CD14-positive monocyte (primary cell): ENCODE measurements around the gene MAP2K5. TPM values are rescaled to one million over a fixed set of nuclear protein-coding genes. Genes with fewer than 3 reads are reported as not detected.

Source experiments
- DNase-seq, 3 donors: peaks; one replicate each; pipeline ENCODE4 v3.0.0-alpha.2; 2011 to 2022
- H2AFZ ChIP-seq: 2 replicates; pipeline ENCODE4 v1.6.0; 2012; ENCODE audit warnings: mild to moderate bottlenecking, low read depth, low read length, inconsistent platforms; ENCODE audit not compliant: insufficient read depth, poor library complexity, severe bottlenecking
- H3K27ac ChIP-seq, 2 donors: 1 replicate in 1 of 2; 2 replicates in 1 of 2; pipeline ENCODE4 v1.5.1; 2012 to 2013; ENCODE audit warnings: low read length in 2 of 2, control low read depth in 1 of 2, inconsistent platforms in 1 of 2, low read depth in 1 of 2, mild to moderate bottlenecking in 1 of 2
- H3K27me3 ChIP-seq, 2 donors: one replicate each; pipeline versions ENCODE4 v1.6.0 to v1.6.1; 2011 to 2013; ENCODE audit warnings: low read length in 2 of 2; ENCODE audit not compliant: control insufficient read depth in 2 of 2, insufficient read depth in 2 of 2
- H3K36me3 ChIP-seq, 2 donors: replicated peaks in 1 of 2; 1 replicate in 1 of 2; 2 replicates in 1 of 2; pipeline versions ENCODE4 v1.5.1 to v1.6.1; 2012 to 2013; ENCODE audit warnings: low read length in 2 of 2, control low read depth in 1 of 2, inconsistent platforms in 1 of 2, mild to moderate bottlenecking in 1 of 2; ENCODE audit not compliant: insufficient read depth in 2 of 2, control insufficient read depth in 1 of 2
- H3K4me1 ChIP-seq, 2 donors: 1 replicate in 1 of 2; 2 replicates in 1 of 2; pipeline versions ENCODE4 v1.5.1 to v1.6.1; 2012 to 2013; ENCODE audit warnings: low read length in 2 of 2, control low read depth in 1 of 2, inconsistent platforms in 1 of 2, mild to moderate bottlenecking in 1 of 2, moderate library complexity in 1 of 2; ENCODE audit not compliant: insufficient read depth in 2 of 2, control insufficient read depth in 1 of 2
- H3K4me2 ChIP-seq: replicated peaks from 2 replicates; pipeline ENCODE3; 2012; ENCODE audit warnings: low read length, moderate library complexity, mild to moderate bottlenecking; ENCODE audit not compliant: poor library complexity, severe bottlenecking; ENCODE audit errors: extremely low read depth
- H3K4me3 ChIP-seq, 3 experiments: fragments of 200-600 bp in 1 of 3; sonication (generic) in 1 of 3; replicated peaks in 1 of 3; 1 replicate in 2 of 3; 2 replicates in 1 of 3; pipeline ENCODE4 v1.5.1; 2011 to 2013; ENCODE audit warnings: low read length in 3 of 3, mild to moderate bottlenecking in 3 of 3, control low read depth in 2 of 3, low read depth in 2 of 3, inconsistent platforms in 1 of 3, moderate library complexity in 1 of 3
- H3K79me2 ChIP-seq: 2 replicates; pipeline ENCODE4 v1.6.0; 2012; ENCODE audit warnings: mild to moderate bottlenecking, control low read depth, inconsistent platforms, low read length, moderate library complexity; ENCODE audit not compliant: insufficient read depth
- H3K9ac ChIP-seq: 2 replicates; pipeline ENCODE4 v1.6.0; 2017; ENCODE audit warnings: low read length, mild to moderate bottlenecking; ENCODE audit not compliant: insufficient read depth, poor library complexity, severe bottlenecking
- H3K9me3 ChIP-seq, 2 donors: replicated peaks in 1 of 2; 1 replicate in 1 of 2; 2 replicates in 1 of 2; pipeline versions ENCODE4 v1.5.1 to v1.6.1; 2012 to 2013; ENCODE audit warnings: low read length in 2 of 2, control low read depth in 1 of 2; ENCODE audit not compliant: control insufficient read depth in 1 of 2, insufficient read depth in 1 of 2
- H4K20me1 ChIP-seq: 2 replicates; pipeline ENCODE4 v1.6.0; 2012; ENCODE audit warnings: mild to moderate bottlenecking, low read length, control low read depth, moderate library complexity; ENCODE audit not compliant: insufficient read depth
- H3K27ac Mint-ChIP-seq, 7 donors: one replicate each; pipeline ENCODE4 v1.8.0; 2020; ENCODE audit warnings: mild to moderate bottlenecking in 7 of 7, mixed read lengths in 7 of 7, moderate library complexity in 6 of 7, inconsistent platforms in 2 of 7
- H3K27me3 Mint-ChIP-seq, 3 donors: one replicate each; pipeline ENCODE4 v1.8.0; 2021 to 2022; ENCODE audit warnings: low read depth in 3 of 3, mild to moderate bottlenecking in 3 of 3, mixed read lengths in 3 of 3, moderate library complexity in 3 of 3, inconsistent platforms in 1 of 3
- H3K36me3 Mint-ChIP-seq, 2 donors: one replicate each; pipeline ENCODE4 v1.8.0; 2020; ENCODE audit warnings: mixed read lengths in 2 of 2, inconsistent platforms in 1 of 2, mild to moderate bottlenecking in 1 of 2
- H3K4me1 Mint-ChIP-seq: one replicate; pipeline ENCODE4 v1.8.0; 2020; ENCODE audit warnings: mild to moderate bottlenecking, mixed read lengths
- H3K4me3 Mint-ChIP-seq, 2 donors: one replicate each; pipeline ENCODE4 v1.8.0; 2020; ENCODE audit warnings: mild to moderate bottlenecking in 2 of 2, mixed read lengths in 2 of 2, moderate library complexity in 1 of 2
- H3K9me3 Mint-ChIP-seq, 7 donors: one replicate each; pipeline ENCODE4 v1.8.0; 2020 to 2022; ENCODE audit warnings: mixed read lengths in 7 of 7, mild to moderate bottlenecking in 6 of 7, moderate library complexity in 6 of 7, inconsistent platforms in 2 of 7
- WGBS: methylation state at CpG from one replicate; pipeline ENCODE4 v1.1.5; 2013; ENCODE audit warnings: missing lambda C conversion rate; ENCODE audit not compliant: insufficient coverage; 5-methylcytosine and 5-hydroxymethylcytosine counted together
- intact Hi-C, 2 donors: fragments of 100-400 bp; cut with micrococcal nuclease; formaldehyde crosslinking; loops; one replicate each; pipeline versions ENCODE4 v1.15.0 to v1.15.1; 2023
- polyA plus RNA-seq, 3 donors: library from polyadenylated mRNA; depleted of rRNA in 1 of 3; unstranded in 2 of 3; stranded (reverse) in 1 of 3; fragments of 300-500 nt in 2 of 3; fragments of >200 nt in 1 of 3; fragmentation: Illumina TruSeq in 2 of 3; gene quantifications; 1 replicate in 2 of 3; 2 replicates in 1 of 3; pipeline ENCODE4 v1.2.3, GENCODE V29; 2012 to 2021
- TF ChIP-seq, protein P1 (sequence below): fragments of 200-600 bp; IDR thresholded peaks from one replicate; pipeline ENCODE4 v1.8.0; 2022; ENCODE audit warnings: antibody characterized with exemption, mild to moderate bottlenecking

Gene MAP2K5
- polyA plus RNA-seq, 3 donors: 10.2 to 11.3 (median 10.6) TPM

- no peaks in the 10 kb centered on the region for H3K4me1 Mint-ChIP-seq
- TF ChIP-seq, protein P1, sequence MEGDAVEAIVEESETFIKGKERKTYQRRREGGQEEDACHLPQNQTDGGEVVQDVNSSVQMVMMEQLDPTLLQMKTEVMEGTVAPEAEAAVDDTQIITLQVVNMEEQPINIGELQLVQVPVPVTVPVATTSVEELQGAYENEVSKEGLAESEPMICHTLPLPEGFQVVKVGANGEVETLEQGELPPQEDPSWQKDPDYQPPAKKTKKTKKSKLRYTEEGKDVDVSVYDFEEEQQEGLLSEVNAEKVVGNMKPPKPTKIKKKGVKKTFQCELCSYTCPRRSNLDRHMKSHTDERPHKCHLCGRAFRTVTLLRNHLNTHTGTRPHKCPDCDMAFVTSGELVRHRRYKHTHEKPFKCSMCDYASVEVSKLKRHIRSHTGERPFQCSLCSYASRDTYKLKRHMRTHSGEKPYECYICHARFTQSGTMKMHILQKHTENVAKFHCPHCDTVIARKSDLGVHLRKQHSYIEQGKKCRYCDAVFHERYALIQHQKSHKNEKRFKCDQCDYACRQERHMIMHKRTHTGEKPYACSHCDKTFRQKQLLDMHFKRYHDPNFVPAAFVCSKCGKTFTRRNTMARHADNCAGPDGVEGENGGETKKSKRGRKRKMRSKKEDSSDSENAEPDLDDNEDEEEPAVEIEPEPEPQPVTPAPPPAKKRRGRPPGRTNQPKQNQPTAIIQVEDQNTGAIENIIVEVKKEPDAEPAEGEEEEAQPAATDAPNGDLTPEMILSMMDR: no peak
- no peaks in the 10 kb centered on the region for H4K20me1 ChIP-seq
- peaks cover 48 to 60% of the 10 kb centered on the region in 2 donors for H3K36me3 Mint-ChIP-seq
- no peaks in the 10 kb centered on the region for H3K79me2 ChIP-seq
- peaks cover 0 to 2% (median 0%) of the 10 kb centered on the region in 3 donors for H3K27me3 Mint-ChIP-seq
- WGBS: no CpG with 5 or more reads among the region's 4 CpGs
- no peak overlapping the region for H3K9ac ChIP-seq
- H3K4me3 Mint-ChIP-seq: no peak overlapping the region
- no peaks in the 10 kb centered on the region for H3K9me3 ChIP-seq
- no peaks in the 10 kb centered on the region for H3K4me1 ChIP-seq
- H3K4me3 ChIP-seq: no peak overlapping the region
- peaks cover 34 to 69% of the 10 kb centered on the region in 2 donors for H3K36me3 ChIP-seq
- no peak overlapping the region for H3K4me2 ChIP-seq
- intact Hi-C loops: no loop called here
- no peak for DNase-seq
- no peak overlapping the region for H2AFZ ChIP-seq
- no peak overlapping the region for H3K27ac ChIP-seq
- H3K27ac Mint-ChIP-seq: no peak overlapping the region
- H3K9me3 Mint-ChIP-seq: no peaks in the 10 kb centered on the region
- H3K27me3 ChIP-seq: no peaks in the 10 kb centered on the region
Observed at GRCh38 chr15:67585681-67586080, 43.2 kb downstream of the MAP2K5 start.

- Histone ChIP-seq H2AFZ (no peak overlapping the region), H3K4me2 (no peak overlapping the region), H3K9ac (no peak overlapping the region), H3K79me2 (no peaks in the 10 kb centered on the region), H3K27me3 (no peaks in the 10 kb centered on the region), H3K4me1 (no peaks in the 10 kb centered on the region), H3K9me3 (no peaks in the 10 kb centered on the region), H3K4me3 (no peak overlapping the region), H3K36me3 (peaks cover 36 to 56% of the 10 kb centered on the region in 2 donors), H3K27ac (no peak overlapping the region), H4K20me1 (no peaks in the 10 kb centered on the region)
- intact Hi-C loops: no loop called here
- H3K36me3 Mint-ChIP-seq: peaks cover 45 to 59% of the 10 kb centered on the region in 2 donors
- H3K27ac Mint-ChIP-seq: no peak overlapping the region
- 93% methylated on average over 6 of the region's 7 CpGs for WGBS
- no peak overlapping the region for H3K4me3 Mint-ChIP-seq
- TF ChIP-seq, protein P1: no peak
- H3K27me3 Mint-ChIP-seq: peaks cover 0 to 2% (median 0%) of the 10 kb centered on the region in 3 donors
- H3K4me1 Mint-ChIP-seq: no peaks in the 10 kb centered on the region
- DNase-seq: no peak
- H3K9me3 Mint-ChIP-seq: no peaks in the 10 kb centered on the region
Observed at GRCh38 chr15:67587331-67587730, 44.8 kb downstream of the MAP2K5 start.
